ENCODE results near the gene SRSF1. TPM values are rescaled to one million over a fixed set of nuclear protein-coding genes. Genes with fewer than 3 reads are reported as not detected.

Gene SRSF1
- total RNA-seq, 1 experiment from 2014 or later, result 462 TPM

DNA sequence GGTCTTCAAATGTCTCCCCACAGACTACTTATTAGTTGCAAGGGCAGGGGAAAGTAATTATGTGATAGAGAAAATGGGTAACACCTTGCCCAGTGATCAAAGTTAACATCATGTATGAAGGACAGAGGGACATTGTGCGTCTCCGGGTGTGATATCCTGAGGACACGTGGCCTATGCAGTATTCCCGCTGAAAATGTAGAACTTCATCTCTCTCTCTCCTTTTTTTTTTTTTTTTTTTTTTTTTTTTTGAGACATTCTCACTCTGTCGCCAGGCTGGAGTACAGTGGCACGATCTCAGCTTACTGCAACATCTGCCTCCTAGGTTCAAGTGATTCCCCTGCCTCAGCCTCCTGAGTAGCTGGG, 43.9 kb downstream of the SRSF1 start:
- Histone ChIP-seq H3K27me3 (ENCODE audit: insufficient read depth, low read length) (no peaks in the 10 kb centered on the region), H4K8ac (replicated peaks; ENCODE audit: insufficient read length, low read depth, low read length) (no peak overlapping the region), H3K79me2 (ENCODE audit: insufficient read depth, low read length) (no peaks in the 10 kb centered on the region), H3K9me3 (ENCODE audit: control insufficient read depth, low read depth, low read length) (no peaks in the 10 kb centered on the region), H2AFZ (ENCODE audit: low read length) (no peak overlapping the region), H3T11ph (ENCODE audit: low read length) (no peak overlapping the region), H3K14ac (ENCODE audit: insufficient read depth, low read length) (no peak overlapping the region), H3K18ac (ENCODE audit: insufficient read length, low read depth, low read length) (no peak overlapping the region), H2BK20ac (ENCODE audit: low read depth, low read length, poor library complexity, severe bottlenecking) (no peak overlapping the region), H3K56ac (ENCODE audit: insufficient read length, low read depth, low read length) (no peak overlapping the region), H4K20me1 (ENCODE audit: control insufficient read depth, insufficient read depth, insufficient read length) (no peaks in the 10 kb centered on the region), H3K23me2 (ENCODE audit: insufficient read length, low read depth, low read length, poor library complexity, severe bottlenecking) (no peaks in the 10 kb centered on the region), H3K79me1 (ENCODE audit: insufficient read depth, low read depth, low read length, poor library complexity, severe bottlenecking) (no peaks in the 10 kb centered on the region), H2BK12ac (ENCODE audit: insufficient read length, low read depth, low read length) (no peak overlapping the region), H3K9ac (ENCODE audit: extremely low read depth, insufficient read length, low read length) (no peak overlapping the region), H2BK5ac (ENCODE audit: insufficient read length, low read length) (no peak overlapping the region), H3K4me2 (ENCODE audit: insufficient read depth, insufficient read length, low read length) (no peak overlapping the region), H3K4ac (ENCODE audit: low read depth, low read length) (no peak overlapping the region), H2BK15ac (ENCODE audit: low read depth, low read length) (no peak overlapping the region), H4K91ac (ENCODE audit: insufficient read length, low read depth, low read length) (no peak overlapping the region), H3K23ac (ENCODE audit: insufficient read length, low read depth, low read length) (no peak overlapping the region), H2BK120ac (ENCODE audit: low read depth, low read length, poor library complexity, severe bottlenecking) (no peak overlapping the region), H4K5ac (ENCODE audit: insufficient read length, low read depth, low read length) (no peak overlapping the region), H3K27ac (ENCODE audit: insufficient read length, low read depth, low read length) (no peak overlapping the region), H2AK5ac (ENCODE audit: insufficient read length, low read length) (no peak overlapping the region), H3K4me1 (ENCODE audit: insufficient read depth, low read length) (peaks cover 1% of the 10 kb centered on the region; the same call in 1 of the 2 replicates)
- Mint-ChIP-seq H3K36me3 (ENCODE audit: insufficient read depth in 1 of 3, low read depth in 3 of 3) (no peaks in the 10 kb centered on the region), H3K4me3 (no peak overlapping the region), H3K27me3 (ENCODE audit: low read depth) (peaks cover 21% of the 10 kb centered on the region), H3K9me3 (no peaks in the 10 kb centered on the region), H3K27ac (no peak overlapping the region), H3K4me1 (peaks cover 1 to 7% of the 10 kb centered on the region in 2 experiments)
- WGBS (ENCODE audit: extremely low coverage, insufficient read length, low lambda C conversion rate), result no CpG with 5 or more reads among the region's 6 CpGs
- DNase-seq, result no peak
- TF ChIP-seq, protein P1, sequence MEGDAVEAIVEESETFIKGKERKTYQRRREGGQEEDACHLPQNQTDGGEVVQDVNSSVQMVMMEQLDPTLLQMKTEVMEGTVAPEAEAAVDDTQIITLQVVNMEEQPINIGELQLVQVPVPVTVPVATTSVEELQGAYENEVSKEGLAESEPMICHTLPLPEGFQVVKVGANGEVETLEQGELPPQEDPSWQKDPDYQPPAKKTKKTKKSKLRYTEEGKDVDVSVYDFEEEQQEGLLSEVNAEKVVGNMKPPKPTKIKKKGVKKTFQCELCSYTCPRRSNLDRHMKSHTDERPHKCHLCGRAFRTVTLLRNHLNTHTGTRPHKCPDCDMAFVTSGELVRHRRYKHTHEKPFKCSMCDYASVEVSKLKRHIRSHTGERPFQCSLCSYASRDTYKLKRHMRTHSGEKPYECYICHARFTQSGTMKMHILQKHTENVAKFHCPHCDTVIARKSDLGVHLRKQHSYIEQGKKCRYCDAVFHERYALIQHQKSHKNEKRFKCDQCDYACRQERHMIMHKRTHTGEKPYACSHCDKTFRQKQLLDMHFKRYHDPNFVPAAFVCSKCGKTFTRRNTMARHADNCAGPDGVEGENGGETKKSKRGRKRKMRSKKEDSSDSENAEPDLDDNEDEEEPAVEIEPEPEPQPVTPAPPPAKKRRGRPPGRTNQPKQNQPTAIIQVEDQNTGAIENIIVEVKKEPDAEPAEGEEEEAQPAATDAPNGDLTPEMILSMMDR (conservative IDR thresholded peaks at IDR 0.05), result no peak

All from H9 (cell line).